ENCODE data around the gene UPK3A.
"Not testable (repeated sequence)": the region's sequence is repeated elsewhere in the genome, so short reads cannot be mapped to it uniquely, and the experiment has no call there.

The UPK3A gene

GRCh38 chr22:45268958-45269844 is 15.5 kb upstream of the UPK3A start:
- DNase-seq (ENCODE audit: low spot score), result peak; percentile 94
- peak; percentile 94 for TF ChIP-seq CTCF (IDR thresholded peaks at IDR 0.05; ENCODE audit: extremely low read depth, missing control alignments)

- TF ChIP-seq CTCF (IDR thresholded peaks at IDR 0.05; ENCODE audit: extremely low read depth, missing control alignments), result no peak
- DNase-seq (ENCODE audit: low spot score), result no peak
Measured at GRCh38 chr22:45270095-45271020, 14.4 kb upstream of the UPK3A start.

- DNase-seq (ENCODE audit: low spot score), result no peak
- TF ChIP-seq CTCF (IDR thresholded peaks at IDR 0.05; ENCODE audit: extremely low read depth, missing control alignments), result no peak
Measured at GRCh38 chr22:45271667-45272201, 13.0 kb upstream of the UPK3A start.

GRCh38 chr22:45272498-45272897 is 12.3 kb upstream of the UPK3A start:
- no peak for TF ChIP-seq CTCF (IDR thresholded peaks at IDR 0.05; ENCODE audit: extremely low read depth, missing control alignments)

GRCh38 chr22:45273452-45274075 is 11.2 kb upstream of the UPK3A start:
- TF ChIP-seq CTCF (IDR thresholded peaks at IDR 0.05; ENCODE audit: extremely low read depth, missing control alignments), result no peak

More at GRCh38 chr22:45272498-45272897, 12.3 kb upstream of the UPK3A start:
- no peak for DNase-seq (ENCODE audit: low spot score)

GRCh38 chr22:45276507-45277105 is 8.1 kb upstream of the UPK3A start:
- no peak for DNase-seq (ENCODE audit: low spot score)
- TF ChIP-seq CTCF (IDR thresholded peaks at IDR 0.05; ENCODE audit: extremely low read depth, missing control alignments), result no peak

More at GRCh38 chr22:45273452-45274075, 11.2 kb upstream of the UPK3A start:
- DNase-seq (ENCODE audit: low spot score), result no peak

GRCh38 chr22:45277720-45278119 is 7.0 kb upstream of the UPK3A start:
- not testable (repeated sequence) for DNase-seq (ENCODE audit: low spot score)
